HEK293 (cell line): ENCODE measurements around the gene CSF2.

Experiments used
- KLF16 ChIP-seq: fragments of 450-650 bp; formaldehyde crosslinking; IDR thresholded peaks from 2 replicates; pipeline ENCODE4 v1.5.1; 2017; ENCODE audit warnings: missing biosample characterization, missing genetic modification characterization
- ZEB2 ChIP-seq: fragments of 450-650 bp; formaldehyde crosslinking; IDR thresholded peaks from 2 replicates; pipeline ENCODE4 v1.5.1; 2016; ENCODE audit warnings: missing biosample characterization, missing genetic modification characterization
- ZSCAN30 ChIP-seq: fragments of 450-650 bp; IDR thresholded peaks from 2 replicates; pipeline ENCODE4 v1.5.1; 2018; ENCODE audit warnings: missing biosample characterization, mild to moderate bottlenecking, missing genetic modification characterization, moderate library complexity
- TF ChIP-seq, protein P1 (sequence below): fragments of 450-650 bp; formaldehyde crosslinking; IDR thresholded peaks from 2 replicates; pipeline ENCODE4 v1.5.1; 2016; ENCODE audit warnings: missing biosample characterization, missing genetic modification characterization, low read depth
- TF ChIP-seq, protein P2 (sequence below): fragments of 450-650 bp; formaldehyde crosslinking; optimal IDR thresholded peaks from 2 replicates; pipeline ENCODE3; 2016; ENCODE audit warnings: missing biosample characterization, mild to moderate bottlenecking, missing genetic modification characterization

DNA sequence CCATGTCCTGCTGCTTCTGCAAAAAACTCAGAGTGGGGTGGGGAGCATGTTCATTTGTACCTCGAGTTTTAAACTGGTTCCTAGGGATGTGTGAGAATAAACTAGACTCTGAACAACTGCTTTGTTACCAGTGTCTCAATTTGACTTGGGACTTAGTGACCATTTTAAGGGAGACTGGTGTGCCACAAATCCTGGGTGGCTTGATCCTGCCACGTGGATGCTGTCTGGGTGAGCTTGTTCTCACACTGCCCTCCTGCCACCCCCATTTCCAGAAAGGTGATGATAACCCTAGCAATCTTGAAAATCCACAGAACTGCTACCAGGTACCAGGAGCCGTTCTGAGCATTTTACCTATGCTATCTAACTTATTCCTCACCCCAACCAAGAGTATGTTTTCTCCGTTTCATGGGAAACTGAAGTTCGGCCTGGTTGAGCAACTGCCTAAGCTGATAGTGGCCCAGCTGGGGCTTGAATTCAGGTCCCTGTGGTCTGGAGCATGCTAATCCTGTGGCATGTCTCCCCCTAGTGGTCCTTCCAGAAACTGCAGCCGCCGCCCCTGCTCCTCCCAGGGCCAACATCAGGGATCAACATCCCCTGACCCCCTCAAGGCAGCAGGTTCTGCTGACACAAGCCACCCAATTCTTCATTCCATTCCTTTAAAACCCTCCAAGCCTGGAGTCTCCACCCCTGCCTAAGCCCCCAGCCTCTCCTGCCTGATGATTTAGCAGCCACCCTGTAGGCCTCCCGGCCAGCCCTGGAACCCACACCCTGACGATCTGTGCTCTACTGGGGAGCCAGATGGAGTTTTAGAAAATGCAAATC lies 10.3 kb upstream of the CSF2 start:
- TF ChIP-seq ZSCAN30, result no peak
- TF ChIP-seq, protein P1, sequence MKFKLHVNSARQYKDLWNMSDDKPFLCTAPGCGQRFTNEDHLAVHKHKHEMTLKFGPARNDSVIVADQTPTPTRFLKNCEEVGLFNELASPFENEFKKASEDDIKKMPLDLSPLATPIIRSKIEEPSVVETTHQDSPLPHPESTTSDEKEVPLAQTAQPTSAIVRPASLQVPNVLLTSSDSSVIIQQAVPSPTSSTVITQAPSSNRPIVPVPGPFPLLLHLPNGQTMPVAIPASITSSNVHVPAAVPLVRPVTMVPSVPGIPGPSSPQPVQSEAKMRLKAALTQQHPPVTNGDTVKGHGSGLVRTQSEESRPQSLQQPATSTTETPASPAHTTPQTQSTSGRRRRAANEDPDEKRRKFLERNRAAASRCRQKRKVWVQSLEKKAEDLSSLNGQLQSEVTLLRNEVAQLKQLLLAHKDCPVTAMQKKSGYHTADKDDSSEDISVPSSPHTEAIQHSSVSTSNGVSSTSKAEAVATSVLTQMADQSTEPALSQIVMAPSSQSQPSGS (tag by site-specific recombination), result no peak
- TF ChIP-seq, protein P2, sequence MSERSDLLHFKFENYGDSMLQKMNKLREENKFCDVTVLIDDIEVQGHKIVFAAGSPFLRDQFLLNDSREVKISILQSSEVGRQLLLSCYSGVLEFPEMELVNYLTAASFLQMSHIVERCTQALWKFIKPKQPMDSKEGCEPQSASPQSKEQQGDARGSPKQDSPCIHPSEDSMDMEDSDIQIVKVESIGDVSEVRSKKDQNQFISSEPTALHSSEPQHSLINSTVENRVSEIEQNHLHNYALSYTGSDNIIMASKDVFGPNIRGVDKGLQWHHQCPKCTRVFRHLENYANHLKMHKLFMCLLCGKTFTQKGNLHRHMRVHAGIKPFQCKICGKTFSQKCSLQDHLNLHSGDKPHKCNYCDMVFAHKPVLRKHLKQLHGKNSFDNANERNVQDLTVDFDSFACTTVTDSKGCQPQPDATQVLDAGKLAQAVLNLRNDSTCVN (tag by site-specific recombination), result no peak
- no peak for TF ChIP-seq KLF16 (tag by site-specific recombination)
- TF ChIP-seq ZEB2, result no peak
